ENCODE measurements around the gene MAP4K2. TPM values are rescaled to one million over a fixed set of nuclear protein-coding genes. Genes with fewer than 3 reads are reported as not detected.

The MAP4K2 gene
- total and polyA plus RNA-seq, 2 experiments from 2014 or later: 9.9 to 42.6 TPM

- Histone ChIP-seq H3K4me3 (no peak overlapping the region), H3K36me3 (ENCODE audit: insufficient read depth) (no peaks in the 10 kb centered on the region), H3K4me2 (no peak overlapping the region), H3K4me1 (ENCODE audit: insufficient read depth) (no peaks in the 10 kb centered on the region; the same call in 1 of the 2 replicates), H3K27me3 (ENCODE audit: insufficient read depth) (no peaks in the 10 kb centered on the region), H3K79me2 (replicated peaks; ENCODE audit: insufficient read depth) (no peaks in the 10 kb centered on the region), H4K20me1 (replicated peaks; ENCODE audit: insufficient read depth) (no peaks in the 10 kb centered on the region), H2AFZ (no peak overlapping the region), H3K9me2 (ENCODE audit: insufficient read depth) (no peaks in the 10 kb centered on the region), H3K27ac (ENCODE audit: low read depth) (no peak overlapping the region), H3F3A (replicated peaks; ENCODE audit: low read depth) (peaks cover 7% of the 10 kb centered on the region)
- ATAC-seq: no peak
- TF ChIP-seq CREB1 (CRISPR knock-in tag; IDR thresholded peaks at IDR 0.05; ENCODE audit: low read depth): no peak
- no peak for TF ChIP-seq CTCF (conservative IDR thresholded peaks at IDR 0.05; ENCODE audit: low read depth in 2 of 2)
- TF ChIP-seq STAT1 (IDR thresholded peaks at IDR 0.05; ENCODE audit: unreplicated experiment): no peak
- no peak for TF ChIP-seq NANOG (IDR thresholded peaks at IDR 0.05; ENCODE audit: borderline replicate concordance)
- TF ChIP-seq ZNF114 (CRISPR knock-in tag; IDR thresholded peaks at IDR 0.05): no peak
- no peak for TF ChIP-seq ETS1 (IDR thresholded peaks at IDR 0.05)
- TF ChIP-seq POLR2AphosphoS5 (IDR thresholded peaks at IDR 0.05; ENCODE audit: low read depth): no peak
- TF ChIP-seq EZH2 (IDR thresholded peaks at IDR 0.05; ENCODE audit: low read depth, unreplicated experiment): no peak
- no peak for TF ChIP-seq REST (IDR thresholded peaks at IDR 0.05; ENCODE audit: unreplicated experiment)
- no peak for TF ChIP-seq ZNF331 (CRISPR knock-in tag; IDR thresholded peaks at IDR 0.05; ENCODE audit: low read depth)
- TF ChIP-seq ZNF462 (CRISPR knock-in tag; IDR thresholded peaks at IDR 0.05): no peak
- no peak overlapping the region for H3K4me3 Mint-ChIP-seq
- H3K4me1 Mint-ChIP-seq: peaks cover 14% of the 10 kb centered on the region
- no peaks in the 10 kb centered on the region; the same call in 2 of the 3 replicates for H3K9me3 Mint-ChIP-seq
- no peak overlapping the region for H3K27ac Mint-ChIP-seq
- H3K36me3 Mint-ChIP-seq (ENCODE audit: low read depth): 0 out of 3 replicates have a peak, but pooled peaks cover 3% of the 10 kb centered on the region
- peaks cover 19% of the 10 kb centered on the region for H3K27me3 Mint-ChIP-seq (ENCODE audit: insufficient read depth, low read depth, poor library complexity)
- no peak for DNase-seq (ENCODE audit: low spot score)
Observed at GRCh38 chr11:64751136-64751535, 51.9 kb downstream of the MAP4K2 start.
